ENCODE measurements around the gene GPATCH2L. TPM values are rescaled to one million over a fixed set of nuclear protein-coding genes. Genes with fewer than 3 reads are reported as not detected.

GPATCH2L gene
- polyA plus RNA-seq, 3 donors: 33.5 to 36.6 (median 35.9) TPM

DNA sequence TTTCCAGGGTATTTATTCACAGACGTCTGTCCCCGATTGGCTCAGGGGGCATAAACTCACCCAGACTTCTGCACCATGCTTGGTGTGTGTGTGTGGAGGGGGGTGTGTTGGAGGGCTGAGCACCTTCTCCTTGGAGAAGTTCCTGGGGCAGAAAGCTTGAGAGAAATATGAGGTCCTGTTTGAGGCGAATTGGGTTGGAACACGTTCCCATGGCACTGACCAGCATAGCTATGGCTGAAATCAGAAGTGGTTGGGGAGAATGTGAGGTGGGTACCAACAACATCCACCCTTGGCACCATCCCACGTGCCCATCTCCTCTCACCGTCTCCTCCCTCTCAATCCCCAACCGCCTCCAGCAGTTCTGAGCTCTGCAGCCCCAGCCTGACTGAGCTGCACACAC is 16.0 kb upstream of the GPATCH2L start:
- no peak for DNase-seq (ENCODE audit: low read depth in 3 of 3, low spot score in 2 of 3)

DNA sequence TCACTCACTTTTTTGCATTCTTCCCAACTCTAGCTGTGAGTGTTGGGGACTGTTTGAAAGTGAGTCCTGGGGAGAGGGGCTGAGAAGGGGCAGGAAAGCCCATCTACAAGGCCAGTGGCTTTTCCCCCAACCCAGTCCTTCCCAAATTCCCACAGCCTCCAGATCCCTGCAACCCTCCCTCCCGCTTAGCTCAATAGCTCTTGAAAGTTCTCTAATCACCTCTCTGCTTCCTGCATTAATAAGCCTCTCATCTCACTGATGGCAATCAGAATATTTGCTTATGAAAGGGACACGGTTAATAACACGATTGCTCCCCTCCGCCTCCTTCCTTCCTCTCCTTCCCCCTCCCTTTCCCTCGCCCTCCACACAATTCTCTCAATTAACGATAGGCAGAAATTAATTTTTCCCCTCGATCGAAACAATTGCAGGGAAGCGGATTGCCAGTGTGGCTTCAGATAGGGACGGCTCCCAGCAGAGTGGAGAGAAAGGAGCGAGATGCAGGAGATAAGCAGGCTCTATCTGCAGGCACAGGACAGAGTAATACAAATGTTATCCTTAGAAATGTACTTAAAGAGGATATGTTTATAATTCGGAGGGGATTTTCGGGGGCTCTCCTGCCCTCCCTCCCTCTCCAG is 15.1 kb upstream of the GPATCH2L start:
- DNase-seq (ENCODE audit: low read depth in 3 of 3, low spot score in 2 of 3): no peak

DNA sequence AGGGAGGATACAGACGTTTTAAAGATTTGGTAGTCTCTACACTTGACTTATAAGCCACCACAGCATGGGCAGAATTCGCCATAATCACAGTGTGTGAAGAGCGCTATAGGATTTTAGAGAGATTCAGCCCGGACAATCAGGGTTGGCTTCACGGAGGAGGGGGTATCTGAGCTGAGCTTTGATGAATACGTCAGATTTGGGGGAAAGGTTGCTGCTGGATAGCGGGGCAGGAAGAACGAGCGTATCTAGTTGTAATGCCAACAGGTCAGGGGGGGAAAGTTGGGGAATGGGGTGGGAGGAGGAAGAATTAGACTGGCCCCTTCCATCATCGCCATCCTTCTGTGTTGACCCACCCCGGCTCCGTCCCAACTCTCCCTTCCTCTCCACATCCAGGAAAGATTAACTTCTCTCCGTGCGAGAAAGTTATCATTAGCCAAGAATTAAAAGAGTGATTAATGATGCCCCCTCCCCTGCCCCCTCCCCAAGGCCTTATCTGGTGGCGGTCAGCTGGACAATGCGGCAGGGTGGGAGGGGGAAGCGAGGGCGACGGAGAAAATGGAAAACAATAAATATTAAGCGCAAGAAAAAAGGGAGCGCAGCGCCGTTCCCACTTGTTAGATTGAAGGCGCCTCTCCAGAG is 13.5 kb upstream of the GPATCH2L start:
- no peak for DNase-seq (ENCODE audit: low read depth in 3 of 3, low spot score in 2 of 3)

DNA sequence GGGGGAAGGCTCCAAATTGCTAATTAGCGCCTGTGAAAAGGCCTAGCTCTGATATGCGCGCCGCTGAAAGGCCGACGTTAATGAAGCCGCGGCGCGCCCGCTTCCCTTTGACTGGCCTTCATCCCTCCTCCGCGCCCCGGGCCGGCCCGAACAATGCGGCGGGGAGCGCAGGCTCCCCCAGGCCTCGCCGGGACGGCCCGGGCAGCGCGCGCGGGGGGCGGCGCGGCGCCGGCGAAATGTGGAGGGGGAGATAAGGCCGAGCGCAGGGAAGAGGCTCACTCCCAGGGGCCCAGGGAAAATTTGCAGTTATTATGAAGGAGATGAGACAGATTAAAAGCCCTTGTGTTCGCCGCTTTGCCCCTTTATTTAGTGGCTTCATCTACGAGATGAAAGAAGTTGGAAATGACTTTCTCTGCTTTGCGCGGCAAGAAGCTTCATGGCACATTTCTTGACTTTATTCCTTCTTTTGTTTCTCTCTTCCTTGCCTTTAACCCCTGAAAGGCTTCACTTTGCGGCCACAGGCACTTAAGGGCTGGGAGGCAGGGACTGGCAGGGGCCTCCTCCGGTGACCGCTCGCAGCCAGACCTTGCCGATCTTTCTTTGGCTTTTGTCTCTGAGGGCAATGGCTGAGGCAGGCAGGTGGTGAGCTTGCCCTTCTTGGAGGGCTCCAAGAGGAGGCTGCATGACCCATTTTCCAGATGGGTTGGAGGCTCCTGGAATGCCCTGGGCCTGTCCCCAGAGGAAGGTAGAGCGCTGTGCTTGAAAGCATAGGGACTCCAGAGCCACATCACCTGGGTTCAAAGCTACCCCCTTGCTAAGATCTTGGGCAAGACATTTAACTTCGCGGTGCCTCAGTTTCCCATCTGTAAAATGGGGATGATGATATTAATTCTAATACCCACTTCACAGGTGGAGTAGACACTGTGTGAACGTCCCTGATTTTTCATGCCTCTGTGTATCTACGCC is 12.7 kb upstream of the GPATCH2L start:
- DNase-seq (ENCODE audit: low read depth in 3 of 3, low spot score in 2 of 3): no peak

DNA sequence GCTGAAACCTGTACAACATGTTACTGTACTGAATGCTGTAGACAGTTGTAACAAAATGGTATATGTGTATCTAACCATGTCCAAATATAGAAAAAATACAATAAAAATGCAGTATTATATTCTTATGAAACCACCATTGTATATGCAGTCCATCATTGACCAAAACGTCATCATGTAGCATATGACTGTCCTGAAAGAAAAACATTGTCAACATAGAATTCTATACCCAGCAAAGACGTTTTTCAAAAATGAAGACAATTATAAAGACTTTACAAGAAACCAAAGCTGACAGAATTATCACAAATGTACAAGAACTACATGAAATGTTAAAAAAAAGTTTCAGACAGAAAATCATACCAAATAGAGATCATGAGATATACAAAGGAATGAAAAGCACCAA is 8.1 kb upstream of the GPATCH2L start:
- no peak for DNase-seq (ENCODE audit: low read depth in 3 of 3, low spot score in 2 of 3)

DNA sequence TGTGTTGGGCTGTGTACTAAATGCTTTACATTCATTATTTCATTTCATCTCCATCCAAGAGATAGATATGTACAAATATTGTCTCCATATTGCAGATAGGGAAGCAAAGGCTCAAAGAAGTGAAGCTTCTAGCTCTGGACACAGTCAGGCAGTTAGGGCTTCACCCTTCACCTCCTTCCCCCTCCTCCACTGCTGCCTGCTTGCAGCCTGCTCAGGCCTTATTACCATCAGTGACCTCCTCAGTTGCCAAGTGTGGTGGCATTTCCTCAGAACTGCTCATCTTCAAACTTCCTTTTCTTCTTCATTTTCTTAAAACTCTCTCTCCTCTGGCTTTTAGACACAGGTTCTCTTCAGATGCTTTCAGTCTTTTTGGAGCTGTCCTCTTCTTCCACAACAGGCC is 4.7 kb upstream of the GPATCH2L start:
- DNase-seq (ENCODE audit: low read depth in 3 of 3, low spot score in 2 of 3): no peak

DNA sequence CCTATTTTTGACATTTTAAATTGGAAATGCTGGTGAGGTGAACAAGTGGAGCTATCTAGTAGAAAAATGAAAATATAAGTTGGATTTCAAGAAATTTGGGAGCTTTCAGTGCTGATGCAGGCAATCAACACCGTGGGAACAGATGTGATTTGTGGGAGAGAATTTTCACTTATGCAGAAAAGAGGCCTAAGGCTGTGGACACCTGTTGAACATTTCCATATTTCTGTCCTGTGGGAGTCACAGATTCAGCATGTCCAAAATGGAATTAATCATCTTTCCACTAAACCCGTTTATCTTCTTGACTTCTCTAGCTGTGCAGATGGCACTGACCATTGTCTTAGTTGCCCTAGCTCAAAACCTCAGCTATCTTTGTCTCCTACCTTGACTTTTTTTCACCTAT is 2.5 kb upstream of the GPATCH2L start:
- DNase-seq (ENCODE audit: low read depth in 3 of 3, low spot score in 2 of 3): no peak

DNA sequence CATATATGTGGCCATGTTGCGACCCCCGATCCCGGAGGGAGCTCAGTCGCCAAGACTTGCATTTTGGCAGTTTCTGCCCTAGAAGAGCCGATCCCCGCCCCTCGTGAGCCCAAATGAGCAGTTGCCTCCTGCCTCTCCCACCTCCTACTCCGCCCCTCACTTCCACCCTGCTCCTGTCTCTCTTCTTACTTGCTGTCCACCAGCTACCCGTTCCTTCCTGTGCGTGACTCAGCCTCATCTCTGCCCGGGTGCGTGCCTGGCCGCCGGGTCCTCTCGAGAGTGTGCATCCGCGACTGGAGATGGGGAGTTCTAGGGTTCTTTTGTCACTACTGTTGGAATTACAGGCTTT is 585 bp downstream of the GPATCH2L start:
- peak in 1 of 3 donors; percentile 23 for DNase-seq (ENCODE audit: low read depth in 3 of 3, low spot score in 2 of 3)

DNA sequence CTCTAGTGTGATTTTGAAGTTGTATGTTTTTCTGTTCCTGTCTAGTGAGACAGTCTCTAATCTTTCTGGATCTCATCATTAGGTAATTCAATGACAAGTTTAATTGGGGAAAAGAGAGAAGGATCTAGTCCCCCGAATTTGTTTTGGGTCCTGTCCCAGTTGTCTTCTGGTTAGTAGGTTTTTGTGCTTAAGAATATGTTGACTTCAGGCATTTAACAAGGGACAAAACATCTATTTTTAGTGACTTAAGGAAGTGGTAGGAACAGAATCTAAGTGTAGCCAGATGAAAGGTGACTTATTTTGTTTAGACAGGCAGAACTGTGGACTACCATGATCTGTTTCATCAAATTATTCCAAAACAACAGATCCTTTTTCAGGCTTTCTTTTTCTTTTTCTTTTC is 2.2 kb downstream of the GPATCH2L start:
- DNase-seq (ENCODE audit: low read depth in 3 of 3, low spot score in 2 of 3): no peak

DNA sequence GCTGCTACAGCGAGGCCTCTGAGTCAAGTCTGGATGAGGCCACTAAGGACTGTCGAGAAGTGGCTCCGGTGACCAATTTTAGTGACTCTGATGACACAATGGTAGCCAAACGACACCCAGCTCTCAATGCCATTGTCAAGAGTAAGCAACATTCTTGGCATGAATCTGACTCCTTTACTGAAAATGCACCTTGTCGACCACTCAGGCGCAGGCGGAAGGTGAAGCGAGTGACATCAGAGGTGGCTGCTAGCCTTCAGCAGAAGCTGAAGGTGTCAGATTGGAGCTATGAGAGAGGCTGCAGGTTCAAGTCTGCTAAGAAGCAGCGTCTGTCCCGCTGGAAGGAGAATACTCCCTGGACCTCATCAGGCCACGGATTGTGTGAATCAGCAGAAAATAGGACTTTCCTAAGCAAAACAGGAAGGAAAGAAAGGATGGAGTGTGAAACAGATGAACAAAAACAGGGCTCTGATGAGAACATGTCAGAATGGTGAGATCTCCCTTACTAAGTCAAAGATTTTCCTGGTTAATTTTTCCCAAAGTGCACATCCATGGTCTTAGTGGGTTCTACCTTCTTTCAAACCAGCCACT is 2.9 kb downstream of the GPATCH2L start:
- no peak for DNase-seq (ENCODE audit: low read depth in 3 of 3, low spot score in 2 of 3)

DNA sequence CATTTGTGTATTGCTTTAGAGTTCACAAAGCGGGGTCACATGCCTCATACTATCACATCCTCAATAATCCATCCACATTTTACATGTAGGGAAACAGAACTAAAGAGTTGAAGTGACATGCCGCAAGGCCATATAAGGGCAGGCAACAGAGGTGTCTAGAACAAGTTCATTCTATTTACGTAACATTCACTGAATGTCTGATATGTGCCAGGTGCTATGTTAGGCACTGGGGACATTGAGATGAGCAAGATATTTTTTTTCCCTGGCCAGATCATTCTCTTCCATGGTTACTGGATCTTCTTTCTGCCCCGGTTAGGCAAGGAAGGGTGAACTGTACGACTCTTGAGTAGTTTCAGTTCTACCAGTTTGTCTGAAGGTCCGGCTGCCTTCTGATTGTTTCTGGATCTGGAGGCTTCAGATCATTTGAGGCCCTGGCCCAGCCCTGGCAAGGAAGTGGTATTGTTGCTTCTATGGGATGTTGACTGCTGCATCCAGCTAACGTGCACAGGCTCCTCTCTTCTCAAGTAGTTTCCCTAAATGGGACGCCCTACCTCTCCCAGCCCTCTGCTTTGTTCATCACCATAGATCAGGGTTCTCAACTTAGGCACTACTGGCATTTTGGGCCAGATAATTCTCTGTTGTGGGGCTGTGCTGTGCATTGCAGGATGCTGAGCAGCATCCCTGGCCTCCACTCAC is 12.1 kb downstream of the GPATCH2L start:
- no peak for DNase-seq (ENCODE audit: low read depth in 3 of 3, low spot score in 2 of 3)

DNA sequence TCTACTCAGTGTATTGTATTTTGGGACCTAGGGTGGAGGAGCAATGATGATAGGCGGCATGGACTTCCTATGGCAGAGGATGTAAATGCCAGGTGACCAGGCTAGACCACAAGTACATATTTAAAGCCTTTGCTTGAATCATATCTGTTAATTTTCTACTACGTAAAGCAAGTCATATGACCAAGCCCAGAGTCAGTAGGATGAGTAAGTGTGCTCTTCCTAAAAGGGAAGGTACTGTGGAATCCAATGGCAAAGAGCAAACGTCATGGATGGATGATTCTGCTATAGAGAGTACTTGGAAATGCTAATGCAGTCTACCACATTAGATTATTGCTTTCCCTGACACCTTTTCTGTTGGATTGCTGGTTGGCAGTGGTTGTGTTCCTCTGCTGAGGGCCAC is 16.8 kb downstream of the GPATCH2L start:
- no peak for DNase-seq (ENCODE audit: low read depth in 3 of 3, low spot score in 2 of 3)

DNA sequence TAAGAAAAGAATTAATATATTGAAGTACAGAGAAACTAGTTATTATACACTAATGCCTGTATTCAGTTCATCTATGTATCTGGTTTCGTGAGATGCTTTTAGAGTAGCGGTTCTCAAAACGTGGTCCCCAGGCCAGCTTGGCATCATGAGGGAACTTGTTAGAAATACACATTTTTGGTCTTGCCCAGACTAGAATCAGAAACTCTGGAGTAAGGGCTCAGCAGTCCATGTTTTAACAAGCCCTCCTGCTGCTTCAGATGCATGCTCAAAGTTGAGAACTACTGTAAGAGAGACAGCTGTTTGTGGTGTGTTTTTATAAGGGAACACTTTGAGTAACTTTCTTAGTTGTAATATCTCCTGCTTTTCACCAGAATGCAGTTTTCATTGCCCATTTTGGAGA is 18.1 kb downstream of the GPATCH2L start:
- no peak for DNase-seq (ENCODE audit: low read depth in 3 of 3, low spot score in 2 of 3)

DNA sequence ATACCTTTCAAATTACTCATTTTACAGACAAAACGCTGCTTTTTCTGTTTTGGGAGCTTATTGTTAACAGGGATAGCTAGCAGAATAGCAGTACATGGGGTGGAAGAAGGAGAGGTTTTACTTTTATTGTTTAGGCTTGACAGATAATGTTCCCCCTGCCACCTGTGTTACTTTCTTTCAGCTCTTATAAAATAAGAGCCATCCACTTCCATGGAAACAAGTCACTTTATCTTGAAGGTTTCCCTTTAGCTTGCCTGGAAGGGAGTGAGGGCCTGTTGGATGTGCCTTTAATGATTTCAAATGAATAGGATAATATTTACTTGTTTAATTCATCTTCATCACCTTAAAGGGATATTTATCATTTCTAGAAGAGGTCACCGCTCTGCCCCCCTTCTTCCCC is 23.3 kb downstream of the GPATCH2L start:
- no peak for DNase-seq (ENCODE audit: low read depth in 3 of 3, low spot score in 2 of 3)

DNA sequence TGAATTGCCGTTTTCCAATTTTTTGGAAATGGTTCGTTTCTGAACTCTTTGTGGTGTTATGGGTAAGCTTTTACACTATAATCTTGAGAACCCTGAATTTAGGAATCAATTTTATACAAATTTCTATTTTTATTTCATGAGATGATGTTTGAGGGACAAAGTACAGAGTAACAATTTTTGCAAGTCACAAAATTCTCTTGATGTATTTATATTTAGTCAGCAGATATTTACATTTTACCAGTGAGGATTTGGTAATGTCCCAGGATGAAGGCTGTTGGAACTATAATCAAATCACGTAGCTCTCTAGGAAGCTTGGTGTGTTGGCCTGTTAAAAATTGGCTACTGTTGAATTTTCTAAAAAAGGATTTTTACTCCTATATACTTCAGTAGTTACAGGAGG is 24.2 kb downstream of the GPATCH2L start:
- no peak for DNase-seq (ENCODE audit: low read depth in 3 of 3, low spot score in 2 of 3)

DNA sequence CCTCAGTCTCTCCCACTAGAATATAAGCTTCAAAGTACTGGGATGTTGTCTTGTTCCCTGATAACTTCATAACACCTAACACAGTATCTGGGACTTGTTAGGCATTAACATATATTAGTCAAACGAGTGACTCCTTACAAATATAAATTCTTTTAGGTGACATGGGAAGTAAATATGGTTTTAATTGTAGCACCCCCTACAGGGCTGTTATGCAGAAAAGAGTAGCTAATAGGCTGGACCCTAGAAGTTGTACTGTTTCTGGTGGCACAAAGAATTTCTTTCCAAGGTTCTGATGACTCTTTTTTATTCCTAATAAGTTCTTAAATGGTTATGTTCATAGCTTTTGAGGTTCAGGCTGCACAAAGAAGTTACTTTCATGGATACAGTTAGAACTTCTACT is 29.8 kb downstream of the GPATCH2L start:
- DNase-seq (ENCODE audit: low read depth in 3 of 3, low spot score in 2 of 3): no peak

DNA sequence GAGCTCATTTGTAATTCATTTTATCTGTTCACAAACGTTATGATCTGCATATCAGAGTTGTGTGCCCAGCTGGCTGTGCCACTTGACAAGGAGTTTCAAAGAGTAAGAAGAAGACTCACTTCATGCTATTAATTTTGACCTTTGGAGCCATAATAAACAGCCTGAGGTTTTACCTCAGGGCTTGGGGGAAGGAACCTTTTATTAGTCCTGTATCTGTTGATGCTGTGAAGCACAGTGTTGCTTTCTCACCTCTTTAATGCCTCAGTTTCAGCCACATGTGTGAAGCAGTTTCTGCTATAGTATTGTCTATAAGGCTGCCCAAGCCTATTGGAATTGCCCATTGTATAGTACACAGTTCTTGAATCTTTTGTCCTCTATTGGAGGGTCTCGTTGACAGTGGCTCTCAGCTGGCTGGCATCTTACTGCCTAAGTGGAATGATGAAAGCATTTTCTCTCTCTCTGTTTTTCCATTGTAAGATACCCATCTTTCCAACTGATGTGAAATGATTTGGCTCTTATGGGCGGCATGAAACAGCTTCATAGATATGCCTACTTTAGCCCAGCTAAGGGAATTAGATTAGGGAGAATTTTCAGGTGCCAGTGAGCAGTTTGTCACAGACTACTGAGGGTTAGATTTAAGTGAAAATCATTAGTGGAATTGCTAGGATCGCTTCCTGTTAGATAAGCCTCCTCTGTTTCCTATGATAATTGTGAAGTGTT is 34.7 kb downstream of the GPATCH2L start:
- no peak for DNase-seq (ENCODE audit: low read depth in 3 of 3, low spot score in 2 of 3)

DNA sequence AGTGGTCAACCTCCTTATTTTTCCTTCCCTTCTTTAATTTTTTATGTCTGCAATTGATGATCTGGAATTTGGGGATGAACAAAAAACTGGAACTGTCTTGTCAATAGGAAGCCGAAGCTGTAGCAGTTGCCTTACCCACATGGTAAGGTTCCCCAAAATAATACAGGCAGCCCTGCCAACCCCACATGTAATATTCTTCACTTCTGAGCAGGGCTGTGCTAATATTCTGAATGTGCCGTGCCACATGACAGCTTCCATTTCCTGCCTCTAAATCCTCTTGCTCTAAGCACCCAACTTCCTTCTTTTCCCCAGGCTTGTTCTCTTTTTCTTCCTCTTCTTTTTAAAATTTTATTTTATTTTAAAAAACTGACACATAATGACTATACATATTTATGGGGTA is 39.6 kb downstream of the GPATCH2L start:
- no peak for DNase-seq (ENCODE audit: low read depth in 3 of 3, low spot score in 2 of 3)

DNA sequence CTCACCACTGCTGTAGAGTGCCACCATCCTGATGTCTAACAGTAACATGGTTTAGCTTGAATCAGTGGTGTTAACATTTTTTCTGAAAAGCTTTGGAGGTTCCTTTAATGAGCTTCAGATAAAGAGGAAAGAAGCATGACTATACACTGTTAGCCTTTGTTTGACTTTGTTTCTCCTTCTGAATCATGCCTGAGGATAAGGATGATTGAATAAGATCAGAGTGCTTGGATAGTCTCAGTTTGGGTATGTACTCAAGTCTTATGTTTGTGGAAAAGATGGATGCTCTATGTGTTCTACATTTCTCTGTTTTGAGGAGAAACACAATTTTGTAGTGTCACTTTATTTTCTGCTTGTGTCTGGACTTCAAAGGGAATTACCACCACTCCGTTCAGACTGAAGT is 42.0 kb downstream of the GPATCH2L start:
- no peak for DNase-seq (ENCODE audit: low read depth in 3 of 3, low spot score in 2 of 3)

DNA sequence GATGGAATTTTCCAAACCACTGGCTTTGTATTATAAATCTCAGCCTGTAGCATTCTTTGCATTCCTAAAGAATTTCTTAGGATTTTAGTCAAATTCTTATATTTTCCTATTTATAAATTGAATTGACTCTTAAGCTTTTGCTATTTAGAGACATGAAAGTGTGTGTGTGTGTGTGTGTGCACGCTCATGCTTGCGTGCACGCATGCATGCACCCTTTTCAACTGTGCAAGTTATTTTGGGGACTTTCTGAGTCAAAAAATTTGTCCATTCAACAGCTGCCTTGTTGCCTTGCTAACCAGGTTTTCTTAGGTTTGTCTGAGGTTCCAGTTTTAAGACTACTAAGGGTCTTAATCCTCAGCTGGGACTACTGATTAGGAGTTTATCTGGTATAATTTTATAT is 42.6 kb downstream of the GPATCH2L start:
- no peak for DNase-seq (ENCODE audit: low read depth in 3 of 3, low spot score in 2 of 3)
